CD4-positive, alpha-beta T cell treated with Interleukin-17A for 4 hours (primary cell): Measurements from ENCODE around the gene ANKS4B.

Experiments
- DNase-seq: peaks from one replicate; pipeline ENCODE4 v3.0.0-alpha.2; 2020; ENCODE audit warnings: mixed read lengths

The ANKS4B gene

GRCh38 chr16:21301895-21302291 lies 68.4 kb downstream of the ANKS4B start:
- no peak for DNase-seq

- no peak for DNase-seq
Observed at GRCh38 chr16:21302454-21302853, 69.0 kb downstream of the ANKS4B start.

GRCh38 chr16:21302898-21303528 lies 69.5 kb downstream of the ANKS4B start:
- DNase-seq = no peak
